PC-3 (cell line): ENCODE results near the gene MBIP. TPM values are rescaled to one million over a fixed set of nuclear protein-coding genes. Genes with fewer than 3 reads are reported as not detected.

Experiments
- ATAC-seq: fragments of 200-7000 bp; cut with Tn5 transposase; 2 replicates; pipeline ENCODE4 v1.9.1; 2020; ENCODE audit warnings: mild to moderate bottlenecking, moderate library complexity
- BruUV-seq: library from RNA; stranded (reverse); fragments of 400-500 nt; replicated peaks from 2 replicates; lab custom pipeline; 2021; lab: Mats Ljungman, UMichigan
- CTCF ChIA-PET: fragments of 300-600 bp; sonication (Branson Sonifier 250); formaldehyde crosslinking; loops from one replicate; lab custom pipeline; 2022; ENCODE audit warnings: antibody characterized with exemption; lab: Charles Lee
- POLR2A ChIA-PET: fragments of 300-600 bp; sonication (Branson Sonifier 250); formaldehyde crosslinking; loops from one replicate; lab custom pipeline; 2022; ENCODE audit warnings: antibody characterized with exemption; ENCODE audit not compliant: unreplicated experiment; lab: Charles Lee
- DNase-seq: peaks from one replicate; pipeline ENCODE4 v3.0.0-alpha.2; 2015
- H2AFZ ChIP-seq: fragments of 300-600 bp; sonication (generic); 2 replicates; pipeline ENCODE4 v1.6.0; 2016; ENCODE audit warnings: antibody characterized with exemption, low read length
- H3F3A ChIP-seq: fragments of 300-600 bp; sonication (generic); one replicate; pipeline ENCODE4 v1.6.0; 2017; ENCODE audit warnings: antibody characterized with exemption, low read length, control low read depth, mild to moderate bottlenecking; ENCODE audit not compliant: unreplicated experiment
- H3K27ac ChIP-seq: fragments of 300-600 bp; sonication (generic); 2 replicates; pipeline ENCODE4 v1.5.1; 2016; ENCODE audit warnings: mild to moderate bottlenecking, low read length
- H3K27me3 ChIP-seq: fragments of 300-600 bp; sonication (generic); 2 replicates; pipeline ENCODE4 v1.6.1; 2016; ENCODE audit warnings: low read length, mixed read lengths
- H3K36me3 ChIP-seq: fragments of 300-600 bp; sonication (generic); 2 replicates; pipeline ENCODE4 v1.6.1; 2016; ENCODE audit warnings: low read depth, mixed run types, low read length, mixed read lengths
- H3K4me1 ChIP-seq: fragments of 300-600 bp; sonication (generic); 2 replicates; pipeline ENCODE4 v1.5.1; 2016; ENCODE audit warnings: low read length; ENCODE audit not compliant: insufficient read depth
- H3K4me2 ChIP-seq: fragments of 300-600 bp; sonication (generic); 2 replicates; pipeline ENCODE4 v1.6.0; 2016; ENCODE audit warnings: low read length
- H3K4me3 ChIP-seq: fragments of 300-600 bp; sonication (generic); 2 replicates; pipeline ENCODE4 v1.5.1; 2016; ENCODE audit warnings: mild to moderate bottlenecking, low read length, mixed read lengths
- H3K79me2 ChIP-seq: fragments of 300-600 bp; sonication (generic); 2 replicates; pipeline ENCODE4 v1.6.1; 2017; ENCODE audit warnings: low read length, mixed read lengths
- H3K9ac ChIP-seq: fragments of 300-600 bp; sonication (generic); 2 replicates; pipeline ENCODE4 v1.6.0; 2016; ENCODE audit warnings: mild to moderate bottlenecking, low read length
- H3K9me2 ChIP-seq: fragments of 300-600 bp; sonication (generic); replicated peaks from 2 replicates; pipeline ENCODE4 v1.6.1; 2016; ENCODE audit warnings: mixed run types, low read length, mixed read lengths
- H3K9me3 ChIP-seq: fragments of 300-600 bp; sonication (generic); 2 replicates; pipeline ENCODE4 v1.6.1; 2016; ENCODE audit warnings: low read length, mixed read lengths
- H4K20me1 ChIP-seq: fragments of 300-600 bp; sonication (generic); 2 replicates; pipeline ENCODE4 v1.6.1; 2016; ENCODE audit warnings: low read length, mixed read lengths
- CTCF ChIP-seq: fragments of 300-600 bp; sonication (generic); conservative IDR thresholded peaks from 2 replicates; pipeline ENCODE4 v1.5.1; 2017; ENCODE audit warnings: antibody characterized with exemption, low read depth, mild to moderate bottlenecking, low read length
- EZH2 ChIP-seq: fragments of 300-600 bp; sonication (generic); IDR thresholded peaks from one replicate; pipeline ENCODE4 v1.6.1; 2017; ENCODE audit warnings: antibody characterized with exemption, mild to moderate bottlenecking, low read length; ENCODE audit not compliant: unreplicated experiment
- EZH2phosphoT487 ChIP-seq: fragments of 300-600 bp; sonication (generic); IDR thresholded peaks from 2 replicates; pipeline ENCODE4 v1.6.1; 2018; ENCODE audit warnings: mild to moderate bottlenecking, antibody characterized with exemption, low read length, borderline replicate concordance
- intact Hi-C: fragments of 100-400 bp; cut with micrococcal nuclease; formaldehyde crosslinking; loops from 2 replicates; pipeline ENCODE4 v1.9.0; 2023
- total RNA-seq: library from RNA; depleted of rRNA; stranded (reverse); fragments of >200 nt; gene quantifications from 2 replicates; pipeline ENCODE4 v1.2.3, GENCODE V29; 2014

The MBIP gene
- total RNA-seq, 1 experiment from 2014 or later: 8.5 TPM

DNA sequence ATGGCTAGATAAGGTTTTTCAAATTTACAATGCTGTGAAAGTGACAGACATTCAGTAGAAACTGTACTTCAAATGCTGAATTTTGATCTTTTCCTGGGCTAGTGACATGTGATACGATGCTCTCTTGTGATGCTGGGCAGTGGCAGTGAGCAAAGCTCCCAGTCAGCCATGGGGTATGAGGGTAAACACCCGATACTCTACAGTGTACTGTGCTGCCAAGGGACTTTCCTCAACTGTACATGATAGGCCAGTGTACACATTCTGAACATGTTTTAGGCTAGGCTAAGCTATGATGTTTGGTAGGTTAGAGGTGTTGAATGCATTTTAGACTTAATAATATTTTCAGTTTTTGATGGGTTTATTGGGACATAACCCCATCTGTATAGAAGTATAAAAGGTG, 17.6 kb downstream of the MBIP start:
- CTCF ChIA-PET: no interaction called here
- H3K9me3 ChIP-seq: no peaks in the 10 kb centered on the region
- no peak overlapping the region for H3K27ac ChIP-seq
- no peaks in the 10 kb centered on the region for H3K79me2 ChIP-seq
- no peak for DNase-seq
- POLR2A ChIA-PET: no interaction called here
- no peak overlapping the region for H3K4me3 ChIP-seq
- no peaks in the 10 kb centered on the region for H3F3A ChIP-seq
- intact Hi-C loops: loop anchor here (5.0 kb wide), 1 partner anchor 894 kb away; the partner anchor contains the start of gene MIPOL1
- no peaks in the 10 kb centered on the region for H3K9me2 ChIP-seq
- H3K27me3 ChIP-seq: no peaks in the 10 kb centered on the region
- no peak for ATAC-seq
- H3K36me3 ChIP-seq: peaks cover 40% of the 10 kb centered on the region
- H3K4me2 ChIP-seq: no peak overlapping the region
- peaks cover 17% of the 10 kb centered on the region for H3K4me1 ChIP-seq
- TF ChIP-seq CTCF (no peak), EZH2 (no peak), EZH2phosphoT487 (no peak)
- no TSS peak for BruUV-seq
- peaks cover 7% of the 10 kb centered on the region; the same call in 1 of the 2 replicates for H4K20me1 ChIP-seq
- H2AFZ ChIP-seq: no peak overlapping the region
- H3K9ac ChIP-seq: no peak overlapping the region

GRCh38 chr14:36301159-36301558, 19.3 kb downstream of the MBIP start:
- POLR2A ChIA-PET: no interaction called here
- Histone ChIP-seq H3K4me1 (peaks cover 17% of the 10 kb centered on the region), H3K36me3 (peaks cover 40% of the 10 kb centered on the region), H3F3A (no peaks in the 10 kb centered on the region), H3K9me3 (no peaks in the 10 kb centered on the region), H3K9ac (no peak overlapping the region), H2AFZ (no peak overlapping the region), H4K20me1 (peaks cover 7% of the 10 kb centered on the region; the same call in 1 of the 2 replicates), H3K4me2 (0 out of 2 replicates have a peak overlapping the region, but pooled peaks have one; percentile 52), H3K79me2 (no peaks in the 10 kb centered on the region), H3K4me3 (no peak overlapping the region), H3K27me3 (no peaks in the 10 kb centered on the region), H3K9me2 (no peaks in the 10 kb centered on the region), H3K27ac (no peak overlapping the region)
- CTCF ChIA-PET: no interaction called here
- DNase-seq (no peak), ATAC-seq (peak; percentile 32; the same call in 1 of the 2 replicates)
- no peak for TF ChIP-seq EZH2phosphoT487
- no peak for TF ChIP-seq EZH2
- TF ChIP-seq CTCF: no peak
- intact Hi-C loops: loop anchor here (2.0 to 5.0 kb wide), 2 partner anchors 16 to 896 kb away; partner anchors contain the start of gene MIPOL1
- no TSS peak for BruUV-seq

- peaks cover 37% of the 10 kb centered on the region for H3K36me3 ChIP-seq
- peak; percentile 87 for ATAC-seq
- H3K79me2 ChIP-seq: no peaks in the 10 kb centered on the region
- peaks cover 7% of the 10 kb centered on the region; the same call in 1 of the 2 replicates for H4K20me1 ChIP-seq
- peaks cover 17% of the 10 kb centered on the region for H3K4me1 ChIP-seq
- BruUV-seq: no TSS peak
- no peaks in the 10 kb centered on the region for H3K9me2 ChIP-seq
- H3K9ac ChIP-seq: no peak overlapping the region
- H3K27ac ChIP-seq: no peak overlapping the region
- H2AFZ ChIP-seq: no peak overlapping the region
- no peaks in the 10 kb centered on the region for H3K9me3 ChIP-seq
- H3F3A ChIP-seq: no peaks in the 10 kb centered on the region
- intact Hi-C loops: loop anchor here (2.0 to 5.0 kb wide), 2 partner anchors 16 to 897 kb away; partner anchors contain the start of gene MIPOL1
- H3K27me3 ChIP-seq: no peaks in the 10 kb centered on the region
- TF ChIP-seq CTCF: no peak
- TF ChIP-seq EZH2phosphoT487: no peak
- TF ChIP-seq EZH2: no peak
- peak; percentile 46 for DNase-seq
- ChIA-PET POLR2A (no interaction called here), CTCF (no interaction called here)
- H3K4me3 ChIP-seq: no peak overlapping the region
- H3K4me2 ChIP-seq: peak overlapping the region; percentile 52
Measured at GRCh38 chr14:36300337-36300736, 20.1 kb downstream of the MBIP start.
